C4-2B (cell line): ENCODE data around the gene RNF223.

ENCODE experiments used
- ZFX ChIP-seq: fragments of 450-650 bp; IDR thresholded peaks from 2 replicates; pipeline ENCODE4 v1.6.1; 2017
- TF ChIP-seq, protein P1 (sequence below): fragments of 450-650 bp; conservative IDR thresholded peaks from 2 replicates; pipeline ENCODE4 v1.5.1; 2017; ENCODE audit warnings: mild to moderate bottlenecking

DNA sequence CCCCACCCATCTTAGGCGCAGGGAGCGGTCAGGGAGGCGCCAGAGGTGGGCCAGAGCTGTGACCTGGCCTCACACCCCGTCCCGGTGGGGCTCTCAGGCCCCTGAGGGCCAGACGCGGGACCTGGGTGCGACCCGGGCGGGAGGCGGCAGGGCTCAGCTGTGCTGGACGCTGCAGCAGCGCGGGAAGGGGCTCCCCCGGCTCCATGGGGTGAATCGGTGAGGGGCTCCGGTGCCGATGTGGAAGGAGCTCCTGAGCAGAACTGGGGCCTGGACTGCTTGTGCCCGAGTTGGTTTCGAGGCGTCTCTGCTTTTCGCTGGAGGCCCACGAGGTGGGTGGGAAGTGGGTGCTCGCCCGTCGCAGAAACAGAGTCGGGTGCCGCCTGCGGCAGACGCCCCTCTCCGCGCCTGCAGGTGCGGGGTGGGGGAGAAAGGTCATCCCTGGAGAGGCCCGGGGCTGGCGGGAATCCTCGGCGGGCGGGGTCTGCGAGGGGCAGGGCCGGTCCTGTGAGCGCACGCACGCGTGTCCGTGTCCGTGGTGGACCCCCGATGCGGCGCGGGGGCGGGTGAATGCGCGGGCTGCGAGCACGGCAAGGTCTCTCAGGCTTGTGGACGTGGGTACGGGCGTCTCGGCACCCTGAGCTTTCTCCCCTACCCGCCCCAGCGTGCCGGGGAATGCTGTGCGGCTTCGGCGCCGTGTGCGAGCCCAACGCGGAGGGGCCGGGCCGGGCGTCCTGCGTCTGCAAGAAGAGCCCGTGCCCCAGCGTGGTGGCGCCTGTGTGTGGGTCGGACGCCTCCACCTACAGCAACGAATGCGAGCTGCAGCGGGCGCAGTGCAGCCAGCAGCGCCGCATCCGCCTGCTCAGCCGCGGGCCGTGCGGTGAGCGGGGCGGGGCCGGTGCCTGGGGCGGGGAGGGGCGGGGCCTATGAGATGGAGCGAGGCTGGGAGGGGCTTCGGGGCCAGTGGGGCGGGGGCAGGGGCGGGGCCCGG is 33.8 kb downstream of the RNF223 start:
- TF ChIP-seq, protein P1, sequence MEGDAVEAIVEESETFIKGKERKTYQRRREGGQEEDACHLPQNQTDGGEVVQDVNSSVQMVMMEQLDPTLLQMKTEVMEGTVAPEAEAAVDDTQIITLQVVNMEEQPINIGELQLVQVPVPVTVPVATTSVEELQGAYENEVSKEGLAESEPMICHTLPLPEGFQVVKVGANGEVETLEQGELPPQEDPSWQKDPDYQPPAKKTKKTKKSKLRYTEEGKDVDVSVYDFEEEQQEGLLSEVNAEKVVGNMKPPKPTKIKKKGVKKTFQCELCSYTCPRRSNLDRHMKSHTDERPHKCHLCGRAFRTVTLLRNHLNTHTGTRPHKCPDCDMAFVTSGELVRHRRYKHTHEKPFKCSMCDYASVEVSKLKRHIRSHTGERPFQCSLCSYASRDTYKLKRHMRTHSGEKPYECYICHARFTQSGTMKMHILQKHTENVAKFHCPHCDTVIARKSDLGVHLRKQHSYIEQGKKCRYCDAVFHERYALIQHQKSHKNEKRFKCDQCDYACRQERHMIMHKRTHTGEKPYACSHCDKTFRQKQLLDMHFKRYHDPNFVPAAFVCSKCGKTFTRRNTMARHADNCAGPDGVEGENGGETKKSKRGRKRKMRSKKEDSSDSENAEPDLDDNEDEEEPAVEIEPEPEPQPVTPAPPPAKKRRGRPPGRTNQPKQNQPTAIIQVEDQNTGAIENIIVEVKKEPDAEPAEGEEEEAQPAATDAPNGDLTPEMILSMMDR, result no peak; the same call in 1 of the 2 replicates
- TF ChIP-seq ZFX, result no peak
